Gastrocnemius medialis (tissue), 4 donors: Measurements from ENCODE around the gene SLC37A3. TPM values are rescaled to one million over a fixed set of nuclear protein-coding genes. Genes with fewer than 3 reads are reported as not detected.
"Not testable (repeated sequence)": the region's sequence is repeated elsewhere in the genome, so short reads cannot be mapped to it uniquely, and the experiment has no call there.

Source experiments
- ATAC-seq, 2 donors: fragments of 150-250 bp; one replicate each; pipeline ENCODE4 v1.9.1; 2016
- DNase-seq, 2 donors: peaks; one replicate each; pipeline ENCODE4 v3.0.0-alpha.2; 2019
- H3K27ac ChIP-seq, 4 donors: fragments of 200-600 bp; sonication (generic); 1 replicate in 1 of 4; 2 replicates in 3 of 4; pipeline ENCODE4 v1.5.1; 2016 to 2018; ENCODE audit warnings: mild to moderate bottlenecking in 2 of 4, moderate library complexity in 1 of 4
- H3K27me3 ChIP-seq, 3 donors: fragments of 200-600 bp; sonication (generic) in 2 of 3; 1 replicate in 1 of 3; 2 replicates in 2 of 3; pipeline versions ENCODE4 v1.5.1 to v1.6.0; 2016 to 2019; ENCODE audit warnings: mild to moderate bottlenecking in 1 of 3, moderate library complexity in 1 of 3
- H3K36me3 ChIP-seq, 2 donors: fragments of 200-600 bp; sonication (generic) in 1 of 2; one replicate each; pipeline ENCODE4 v1.5.1; 2017 to 2018
- H3K4me1 ChIP-seq, 2 donors: fragments of 200-600 bp; sonication (generic) in 1 of 2; one replicate each; pipeline ENCODE4 v1.5.1; 2016 to 2017; ENCODE audit warnings: mild to moderate bottlenecking in 2 of 2
- H3K4me3 ChIP-seq, 4 donors: fragments of 200-600 bp; sonication (generic) in 3 of 4; 1 replicate in 1 of 4; 2 replicates in 3 of 4; pipeline ENCODE4 v1.5.1; 2016 to 2019; ENCODE audit warnings: mild to moderate bottlenecking in 2 of 4
- H3K9me3 ChIP-seq, 3 donors: fragments of 200-600 bp; sonication (generic) in 2 of 3; 1 replicate in 1 of 3; 2 replicates in 2 of 3; pipeline ENCODE4 v1.5.1; 2016 to 2019
- POLR2A ChIP-seq, 2 donors: fragments of 450-650 bp; IDR thresholded peaks; one replicate each; pipeline ENCODE4 v1.6.1; 2017; ENCODE audit warnings: antibody characterized with exemption in 2 of 2, mild to moderate bottlenecking in 2 of 2, moderate library complexity in 2 of 2
- in situ Hi-C, 4 donors: fragments of 200-750 bp; cut with MboI; loops; one replicate each; pipeline versions ENCODE4 v1.15.0 to v1.8.0; 2017; ENCODE audit warnings: low sequenced_read_pairs in 4 of 4
- intact Hi-C: fragments of 100-400 bp; cut with DNase I; formaldehyde crosslinking; loops from one replicate; pipeline ENCODE4 v1.15.1; 2023; ENCODE audit warnings: low total_unique reads
- total RNA-seq, 4 donors: library from RNA; depleted of rRNA; stranded (reverse); fragments of >200 nt; gene quantifications; one replicate each; pipeline versions ENCODE4 v1.1.0 to v1.2.3, GENCODE V29; 2016
- TF ChIP-seq, protein P1 (sequence below), 5 experiments: fragments of 450-650 bp in 3 of 5; fragments of 200-600 bp in 2 of 5; sonication (generic) in 2 of 5; IDR thresholded peaks in 4 of 5; conservative IDR thresholded peaks in 1 of 5; 1 replicate in 4 of 5; 2 replicates in 1 of 5; pipeline ENCODE4 v1.5.1; 2016 to 2019; ENCODE audit warnings: antibody characterized with exemption in 5 of 5, mild to moderate bottlenecking in 3 of 5, moderate library complexity in 3 of 5

Gene SLC37A3
- total RNA-seq, 4 donors from 2014 or later = 13.4 to 36.8 (median 18.0) TPM

DNA sequence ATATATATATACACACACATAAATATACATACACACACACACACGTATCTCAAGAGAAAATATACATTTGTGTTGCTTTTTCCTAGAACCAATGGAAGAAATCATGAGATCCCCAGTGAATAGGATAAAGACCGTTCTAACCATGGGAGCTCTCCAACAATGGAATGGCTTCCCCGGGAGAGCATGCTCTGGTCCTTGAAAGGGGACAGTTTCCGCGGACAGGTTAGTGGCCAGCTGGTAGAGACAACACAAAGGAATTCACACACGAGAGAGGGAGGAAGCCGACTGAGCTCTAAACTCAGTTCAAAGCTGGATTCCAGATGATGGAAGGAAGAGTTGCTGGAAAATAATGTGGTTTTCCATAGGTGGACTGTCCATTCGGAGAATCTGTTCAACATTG, 72.7 kb downstream of the SLC37A3 start:
- in situ Hi-C loops = no loop called here
- ATAC-seq = no peak

DNA sequence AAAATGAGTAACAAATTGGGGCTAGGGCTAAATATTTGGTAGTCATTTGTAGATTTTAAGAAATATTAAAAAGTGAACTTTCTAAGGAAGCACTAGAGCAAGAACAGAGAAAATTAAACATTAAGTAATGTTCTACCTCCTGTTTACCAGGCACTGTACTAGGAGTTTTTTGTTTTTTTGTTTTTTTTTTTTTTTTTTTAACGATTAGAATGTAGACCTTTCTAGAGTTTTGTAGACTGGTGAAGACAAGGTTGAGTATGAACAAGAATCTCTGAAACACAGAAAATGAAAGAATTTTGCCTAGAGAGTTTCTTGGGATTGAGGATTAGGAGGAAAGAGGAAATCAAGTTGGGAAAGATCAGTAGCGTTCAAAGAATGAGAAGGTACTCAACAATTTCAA, 73.6 kb downstream of the SLC37A3 start:
- Histone ChIP-seq H3K4me3 (no peak overlapping the region), H3K27me3 (no peaks in the 10 kb centered on the region), H3K27ac (no peak overlapping the region), H3K4me1 (peaks cover 0 to 3% of the 10 kb centered on the region in 2 donors), H3K36me3 (no peaks in the 10 kb centered on the region), H3K9me3 (no peaks in the 10 kb centered on the region)
- ATAC-seq (no peak), DNase-seq (no peak)
- no peak for TF ChIP-seq POLR2A (IDR thresholded peaks at IDR 0.05)
- intact Hi-C loops (loop anchor here (10.0 kb wide), 1 partner anchor 260 kb away; the partner anchor contains the start of gene PARP12), in situ Hi-C loops (no loop called here)

More for the DNA sequence above, 72.7 kb downstream of the SLC37A3 start:
- Histone ChIP-seq H3K9me3 (no peaks in the 10 kb centered on the region), H3K36me3 (no peaks in the 10 kb centered on the region), H3K4me1 (peaks cover 0 to 3% of the 10 kb centered on the region in 2 donors), H3K27me3 (no peaks in the 10 kb centered on the region), H3K4me3 (no peak overlapping the region), H3K27ac (no peak overlapping the region)
- no peak for DNase-seq
- no peak for TF ChIP-seq POLR2A (IDR thresholded peaks at IDR 0.05)
- intact Hi-C loops = loop anchor here (10.0 kb wide), 1 partner anchor 261 kb away; the partner anchor contains the start of gene PARP12

DNA sequence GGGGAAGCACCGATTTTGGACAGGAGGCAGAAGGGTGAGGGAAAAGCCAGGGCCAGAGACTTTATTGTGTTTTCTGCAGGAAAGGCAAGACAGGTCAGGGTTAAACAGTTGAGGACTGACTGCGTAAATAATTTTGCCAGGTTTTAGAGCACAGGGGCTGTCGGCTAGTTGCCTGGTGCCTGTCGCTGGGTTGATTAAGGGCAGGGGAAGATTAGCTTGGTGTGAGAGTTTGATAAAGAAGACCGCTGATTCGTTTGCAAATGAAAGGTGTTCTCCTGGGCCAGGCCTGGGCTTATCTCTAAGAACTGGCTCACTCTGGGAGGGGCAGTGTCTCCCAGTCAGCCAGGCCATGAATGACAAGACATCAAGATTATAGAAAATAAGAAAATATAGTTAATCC, 75.6 kb downstream of the SLC37A3 start:
- in situ Hi-C loops (no loop called here), intact Hi-C loops (loop anchor here (10.0 kb wide), 1 partner anchor 258 kb away; the partner anchor contains the start of gene PARP12)
- Histone ChIP-seq H3K36me3 (no peaks in the 10 kb centered on the region), H3K27me3 (no peaks in the 10 kb centered on the region), H3K4me1 (peaks cover 0 to 3% of the 10 kb centered on the region in 2 donors), H3K9me3 (no peaks in the 10 kb centered on the region), H3K4me3 (no peak overlapping the region), H3K27ac (no peak overlapping the region)
- no peak for TF ChIP-seq POLR2A (IDR thresholded peaks at IDR 0.05)
- TF ChIP-seq, protein P1, sequence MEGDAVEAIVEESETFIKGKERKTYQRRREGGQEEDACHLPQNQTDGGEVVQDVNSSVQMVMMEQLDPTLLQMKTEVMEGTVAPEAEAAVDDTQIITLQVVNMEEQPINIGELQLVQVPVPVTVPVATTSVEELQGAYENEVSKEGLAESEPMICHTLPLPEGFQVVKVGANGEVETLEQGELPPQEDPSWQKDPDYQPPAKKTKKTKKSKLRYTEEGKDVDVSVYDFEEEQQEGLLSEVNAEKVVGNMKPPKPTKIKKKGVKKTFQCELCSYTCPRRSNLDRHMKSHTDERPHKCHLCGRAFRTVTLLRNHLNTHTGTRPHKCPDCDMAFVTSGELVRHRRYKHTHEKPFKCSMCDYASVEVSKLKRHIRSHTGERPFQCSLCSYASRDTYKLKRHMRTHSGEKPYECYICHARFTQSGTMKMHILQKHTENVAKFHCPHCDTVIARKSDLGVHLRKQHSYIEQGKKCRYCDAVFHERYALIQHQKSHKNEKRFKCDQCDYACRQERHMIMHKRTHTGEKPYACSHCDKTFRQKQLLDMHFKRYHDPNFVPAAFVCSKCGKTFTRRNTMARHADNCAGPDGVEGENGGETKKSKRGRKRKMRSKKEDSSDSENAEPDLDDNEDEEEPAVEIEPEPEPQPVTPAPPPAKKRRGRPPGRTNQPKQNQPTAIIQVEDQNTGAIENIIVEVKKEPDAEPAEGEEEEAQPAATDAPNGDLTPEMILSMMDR (IDR thresholded peaks at IDR 0.05 in 4 of 5, conservative IDR thresholded peaks at IDR 0.05 in 1 of 5) = no peak
- ATAC-seq (no peak), DNase-seq (no peak)

DNA sequence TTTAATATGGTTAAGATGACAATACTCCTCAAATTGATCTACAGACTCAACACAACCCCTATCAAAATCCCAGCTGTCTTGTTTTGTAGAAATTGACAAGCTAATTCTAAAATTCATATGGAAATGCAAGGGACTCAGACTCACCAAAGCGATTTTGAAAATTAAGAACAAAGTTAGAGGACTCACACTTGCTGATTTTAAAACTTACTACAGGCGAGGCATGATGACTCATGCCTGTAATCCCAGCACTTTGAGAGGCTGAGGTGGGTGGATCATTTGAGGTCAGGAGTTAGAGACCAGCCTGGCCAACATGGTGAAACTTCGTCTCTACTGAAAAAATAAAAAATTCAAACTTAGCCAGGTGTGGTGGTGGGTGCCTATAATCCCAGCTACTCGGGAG, 78.3 kb downstream of the SLC37A3 start:
- intact Hi-C loops = loop anchor here (10.0 kb wide), 1 partner anchor 255 kb away; the partner anchor contains the start of gene PARP12
- peaks cover 0 to 12% of the 10 kb centered on the region in 2 donors for H3K4me1 ChIP-seq
- H3K9me3 ChIP-seq, in situ Hi-C loops, H3K36me3 ChIP-seq, H3K27me3 ChIP-seq, DNase-seq, ATAC-seq, H3K27ac ChIP-seq, H3K4me3 ChIP-seq: not testable (repeated sequence)

DNA sequence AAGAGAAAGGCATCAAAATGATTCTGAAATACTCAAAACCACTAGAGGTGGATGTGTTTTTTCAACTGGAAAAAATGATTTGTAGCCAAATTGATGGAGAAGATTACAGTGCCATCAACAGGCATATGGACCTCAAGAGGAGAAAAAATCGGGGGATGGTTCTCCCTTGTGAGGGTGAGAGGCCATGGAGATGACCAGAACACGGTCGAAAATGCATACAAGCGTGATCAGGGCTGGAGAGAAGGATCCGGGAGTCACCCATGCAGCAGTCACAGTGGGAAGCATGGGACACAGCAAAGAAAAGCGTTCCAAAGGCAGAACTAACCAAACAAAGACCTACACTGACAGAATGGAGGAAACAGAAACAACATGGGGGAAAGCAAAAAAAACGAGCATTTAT, 80.3 kb downstream of the SLC37A3 start:
- H3K4me3 ChIP-seq = no peak overlapping the region

DNA sequence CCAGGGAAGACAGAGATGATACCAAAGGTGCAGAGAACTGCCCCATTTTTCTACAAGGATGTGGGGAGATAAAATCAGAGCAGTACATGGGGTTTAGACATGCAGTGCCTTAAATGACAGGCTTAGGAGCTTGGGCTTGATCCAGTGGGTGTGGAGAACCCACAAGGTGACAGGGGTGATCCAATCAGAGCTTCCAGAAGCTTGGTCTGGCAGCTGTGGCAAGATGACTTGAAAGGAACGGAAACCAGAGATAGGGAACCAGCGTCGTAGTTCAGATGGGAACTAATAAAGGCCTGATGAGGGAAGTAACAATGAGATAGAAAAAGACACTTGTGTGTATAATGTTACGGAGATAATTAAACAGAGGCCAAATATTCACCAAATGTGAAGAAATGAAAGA, 80.7 kb downstream of the SLC37A3 start:
- in situ Hi-C loops = no loop called here
- no peak overlapping the region for H3K27ac ChIP-seq
- intact Hi-C loops = no loop called here

More for the DNA sequence above, 80.3 kb downstream of the SLC37A3 start:
- H3K27me3 ChIP-seq = no peaks in the 10 kb centered on the region
- intact Hi-C loops = no loop called here
- DNase-seq = no peak
- TF ChIP-seq, protein P1 (IDR thresholded peaks at IDR 0.05 in 4 of 5, conservative IDR thresholded peaks at IDR 0.05 in 1 of 5) = no peak
- TF ChIP-seq POLR2A (IDR thresholded peaks at IDR 0.05) = no peak
- no peaks in the 10 kb centered on the region for H3K36me3 ChIP-seq
- no peak overlapping the region for H3K27ac ChIP-seq
- peaks cover 0 to 12% of the 10 kb centered on the region in 2 donors for H3K4me1 ChIP-seq
- in situ Hi-C loops = no loop called here
- no peak for ATAC-seq
- H3K9me3 ChIP-seq = no peaks in the 10 kb centered on the region

More for the DNA sequence above, 80.7 kb downstream of the SLC37A3 start:
- no peaks in the 10 kb centered on the region for H3K27me3 ChIP-seq
- DNase-seq = no peak
- H3K9me3 ChIP-seq = peaks cover 0 to under 1% (median 0%) of the 10 kb centered on the region in 3 donors
- H3K4me1 ChIP-seq = peaks cover 0 to 12% of the 10 kb centered on the region in 2 donors
- no peak for ATAC-seq
- H3K4me3 ChIP-seq = no peak overlapping the region
- no peaks in the 10 kb centered on the region for H3K36me3 ChIP-seq
- TF ChIP-seq, protein P1 (IDR thresholded peaks at IDR 0.05 in 4 of 5, conservative IDR thresholded peaks at IDR 0.05 in 1 of 5) = no peak
- no peak for TF ChIP-seq POLR2A (IDR thresholded peaks at IDR 0.05)
